HL-60/S4 treated with phorbol 12-myristate 13-acetate at 8.2 ng/mL for 4 days and 3 days (cell line): ENCODE results near the gene CDK7.
"Not testable (repeated sequence)": the region's sequence is repeated elsewhere in the genome, so short reads cannot be mapped to it uniquely, and the experiment has no call there.

Experiments used
- in situ Hi-C: fragments of 300-500 bp; cut with MboI; formaldehyde crosslinking; loops from 2 replicates; pipeline ENCODE4 v1.15.0; 2022; ENCODE audit warnings: low sequenced_read_pairs

The CDK7 gene

GRCh38 chr5:69234457-69235268 is at the start of gene CDK7:
Gene CDK7 (plus strand): TSS chr5:69234886. CDS start chr5:69234976, 90 bp downstream.
- in situ Hi-C loops = no loop called here

GRCh38 chr5:69187342-69187741 is 47.3 kb upstream of the CDK7 start:
- in situ Hi-C loops = no loop called here

GRCh38 chr5:69188811-69189161 is 45.9 kb upstream of the CDK7 start:
- in situ Hi-C loops = no loop called here

- in situ Hi-C loops = no loop called here
Measured at GRCh38 chr5:69189162-69190086, 45.3 kb upstream of the CDK7 start, which contains the start of gene CENPH. Gene CENPH (plus strand): TSS chr5:69189583. CDS start chr5:69189635, 52 bp downstream.

GRCh38 chr5:69202497-69202896 is 32.2 kb upstream of the CDK7 start:
- in situ Hi-C loops = no loop called here

GRCh38 chr5:69206528-69207190 is 28.0 kb upstream of the CDK7 start:
- in situ Hi-C loops = no loop called here

- in situ Hi-C loops = no loop called here
Measured at GRCh38 chr5:69209602-69210001, 25.1 kb upstream of the CDK7 start.

- in situ Hi-C loops = no loop called here
Measured at GRCh38 chr5:69211200-69211599, 23.5 kb upstream of the CDK7 start.

- in situ Hi-C loops = no loop called here
Measured at GRCh38 chr5:69212022-69212421, 22.7 kb upstream of the CDK7 start.

- in situ Hi-C loops = no loop called here
Measured at GRCh38 chr5:69213513-69214215, 21.0 kb upstream of the CDK7 start.

- in situ Hi-C loops = no loop called here
Measured at GRCh38 chr5:69217151-69217511, 17.6 kb upstream of the CDK7 start.

- in situ Hi-C loops = no loop called here
Measured at GRCh38 chr5:69217548-69218526, 16.8 kb upstream of the CDK7 start.

- in situ Hi-C loops = no loop called here
Measured at GRCh38 chr5:69219939-69220338, 14.7 kb upstream of the CDK7 start.

- in situ Hi-C loops = not testable (repeated sequence)
Measured at GRCh38 chr5:69220371-69220770, 14.3 kb upstream of the CDK7 start.

GRCh38 chr5:69220833-69221232 is 13.9 kb upstream of the CDK7 start:
- in situ Hi-C loops = not testable (repeated sequence)

GRCh38 chr5:69224520-69224919 is 10.2 kb upstream of the CDK7 start:
- in situ Hi-C loops = no loop called here

GRCh38 chr5:69225860-69226259 is 8.8 kb upstream of the CDK7 start:
- in situ Hi-C loops = no loop called here

GRCh38 chr5:69230181-69230580 is 4.5 kb upstream of the CDK7 start:
- in situ Hi-C loops = no loop called here

GRCh38 chr5:69231281-69231680 is 3.4 kb upstream of the CDK7 start:
- in situ Hi-C loops = no loop called here

- in situ Hi-C loops = no loop called here
Measured at GRCh38 chr5:69231851-69232250, 2.8 kb upstream of the CDK7 start.
